AG09319 (cell line): ENCODE measurements around the gene MPO.

Experiments
- DNase-seq: peaks from one replicate; pipeline ENCODE4 v3.0.0-alpha.2; 2010; ENCODE audit warnings: low read depth; ENCODE audit errors: extremely low read depth
- TF ChIP-seq, protein P1 (sequence below): IDR thresholded peaks from 2 replicates; pipeline ENCODE4 v1.5.1; 2011; ENCODE audit warnings: low read depth, mild to moderate bottlenecking, inconsistent platforms, low read length, moderate library complexity

The MPO gene

GRCh38 chr17:58262149-58262548 lies 18.6 kb downstream of the MPO start:
- no peak for DNase-seq
- TF ChIP-seq, protein P1, sequence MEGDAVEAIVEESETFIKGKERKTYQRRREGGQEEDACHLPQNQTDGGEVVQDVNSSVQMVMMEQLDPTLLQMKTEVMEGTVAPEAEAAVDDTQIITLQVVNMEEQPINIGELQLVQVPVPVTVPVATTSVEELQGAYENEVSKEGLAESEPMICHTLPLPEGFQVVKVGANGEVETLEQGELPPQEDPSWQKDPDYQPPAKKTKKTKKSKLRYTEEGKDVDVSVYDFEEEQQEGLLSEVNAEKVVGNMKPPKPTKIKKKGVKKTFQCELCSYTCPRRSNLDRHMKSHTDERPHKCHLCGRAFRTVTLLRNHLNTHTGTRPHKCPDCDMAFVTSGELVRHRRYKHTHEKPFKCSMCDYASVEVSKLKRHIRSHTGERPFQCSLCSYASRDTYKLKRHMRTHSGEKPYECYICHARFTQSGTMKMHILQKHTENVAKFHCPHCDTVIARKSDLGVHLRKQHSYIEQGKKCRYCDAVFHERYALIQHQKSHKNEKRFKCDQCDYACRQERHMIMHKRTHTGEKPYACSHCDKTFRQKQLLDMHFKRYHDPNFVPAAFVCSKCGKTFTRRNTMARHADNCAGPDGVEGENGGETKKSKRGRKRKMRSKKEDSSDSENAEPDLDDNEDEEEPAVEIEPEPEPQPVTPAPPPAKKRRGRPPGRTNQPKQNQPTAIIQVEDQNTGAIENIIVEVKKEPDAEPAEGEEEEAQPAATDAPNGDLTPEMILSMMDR, result no peak

DNA sequence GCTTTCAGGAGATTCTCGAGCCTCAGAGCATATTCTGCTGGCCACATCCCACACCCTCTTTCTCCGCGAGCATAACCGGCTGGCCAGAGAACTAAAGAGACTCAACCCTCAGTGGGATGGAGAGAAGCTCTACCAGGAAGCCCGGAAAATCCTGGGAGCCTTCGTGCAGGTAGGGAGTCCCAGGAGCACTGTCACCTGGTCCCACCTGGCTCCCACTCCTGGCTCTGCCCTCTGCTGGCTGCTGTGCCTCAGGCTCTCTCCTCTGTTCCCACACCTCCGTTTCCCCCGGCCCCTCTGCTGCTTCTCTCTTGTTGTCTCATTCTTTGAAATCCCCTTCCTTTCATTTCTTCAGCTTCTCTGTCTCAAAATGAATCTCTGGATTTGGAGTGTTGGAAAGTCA lies 25.9 kb downstream of the MPO start:
- TF ChIP-seq, protein P1, result no peak
- DNase-seq, result no peak

DNA sequence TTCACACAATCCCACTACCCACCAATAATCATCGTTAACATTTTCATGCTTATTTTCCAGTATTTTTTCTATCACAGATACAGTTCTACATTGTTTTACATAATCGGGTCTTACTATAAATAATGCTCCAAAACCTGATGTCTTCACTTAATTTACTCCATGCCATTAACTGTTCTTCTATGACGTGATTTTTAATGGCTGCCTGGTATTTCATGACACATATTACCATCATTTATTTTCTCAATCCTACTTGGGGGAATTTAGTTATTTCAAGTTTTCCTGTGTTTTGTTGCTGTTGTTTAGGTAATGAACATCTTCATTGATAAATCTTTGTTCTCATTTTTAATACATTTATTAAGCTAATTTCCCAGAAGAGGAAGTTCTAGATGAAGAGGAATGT lies 27.7 kb downstream of the MPO start:
- no peak for DNase-seq
- TF ChIP-seq, protein P1, result no peak

GRCh38 chr17:58252141-58252540 lies 28.6 kb downstream of the MPO start:
- TF ChIP-seq, protein P1, result no peak
- no peak for DNase-seq

- TF ChIP-seq, protein P1, result no peak
- no peak for DNase-seq
Measured at GRCh38 chr17:58250344-58251011, 30.3 kb downstream of the MPO start.

DNA sequence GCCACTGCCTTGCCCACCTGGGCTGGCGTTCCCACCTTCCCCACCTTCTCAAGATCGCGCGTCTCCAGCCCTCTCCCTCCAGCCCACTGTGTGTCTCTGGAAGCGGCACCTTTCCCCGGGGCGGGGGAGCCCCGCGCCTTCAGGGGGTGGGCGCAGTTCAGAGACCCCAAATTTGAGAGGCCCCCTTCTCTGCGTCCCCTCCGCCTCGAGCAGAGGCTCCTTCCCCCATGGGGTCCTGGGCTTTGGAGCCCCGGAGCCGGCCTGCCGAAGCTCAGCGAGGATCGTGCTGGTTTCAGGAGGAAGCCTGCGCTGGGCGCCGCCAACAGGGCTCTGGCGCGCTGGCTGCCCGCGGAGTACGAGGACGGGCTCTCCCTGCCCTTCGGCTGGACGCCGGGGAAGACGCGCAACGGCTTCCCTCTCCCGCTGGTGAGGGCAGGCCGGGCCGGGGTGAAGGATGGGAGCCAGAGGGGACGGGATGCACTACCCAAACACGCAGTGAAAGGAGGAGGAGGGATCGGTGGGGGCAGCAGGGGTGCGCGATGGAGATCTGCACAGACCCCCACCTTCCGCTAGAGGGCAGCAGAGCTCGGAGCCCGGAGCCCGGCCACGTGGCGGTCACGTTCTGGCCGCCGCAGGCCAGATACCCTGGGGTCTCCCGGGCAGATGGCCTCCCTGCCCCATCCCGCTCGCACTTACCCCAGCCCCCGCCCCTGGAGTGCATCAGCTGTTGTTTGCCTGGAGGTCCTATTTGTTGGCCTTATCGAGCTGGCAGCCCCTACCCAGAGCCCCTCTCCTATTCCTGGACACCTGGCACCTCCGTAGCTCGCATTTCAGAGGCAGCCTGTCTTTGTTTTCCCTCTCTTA lies 31.2 kb downstream of the MPO start:
- peak; percentile 8 for DNase-seq
- TF ChIP-seq, protein P1, result peak; percentile 92

- DNase-seq, result no peak
- TF ChIP-seq, protein P1, result no peak
Measured at GRCh38 chr17:58248955-58249269, 31.8 kb downstream of the MPO start.
